ENCODE measurements around the gene EVA1C. TPM values are rescaled to one million over a fixed set of nuclear protein-coding genes. Genes with fewer than 3 reads are reported as not detected.
A peak's percentile ranks its signal among the peaks of the same experiment; 100 is the strongest.

Gene EVA1C
- total RNA-seq, 1 donor from 2014 or later, result 147 TPM

- Histone ChIP-seq H3K27ac (no peak overlapping the region), H3K27me3 (no peaks in the 10 kb centered on the region), H3K9me3 (peaks cover 0 to 4% of the 10 kb centered on the region in 2 donors), H3K4me3 (no peak overlapping the region), H3K4me1 (peaks cover 7 to 23% of the 10 kb centered on the region in 2 donors), H3K36me3 (peaks cover under 1 to 8% of the 10 kb centered on the region in 2 donors)
- no peak for TF ChIP-seq CTCF (IDR thresholded peaks at IDR 0.05)
- no peak for DNase-seq (ENCODE audit: low spot score in 2 of 2)
- intact Hi-C loops (cut with DNase I), result no loop called here
Measured at GRCh38 chr21:32423320-32424190, 11.0 kb downstream of the EVA1C start.

GRCh38 chr21:32424191-32424535, 11.7 kb downstream of the EVA1C start:
- no peaks in the 10 kb centered on the region for H3K27me3 ChIP-seq
- peaks cover 0 to 10% of the 10 kb centered on the region in 2 donors for H3K36me3 ChIP-seq
- no peak overlapping the region for H3K27ac ChIP-seq
- intact Hi-C loops (cut with DNase I), result no loop called here
- peaks cover 7 to 26% of the 10 kb centered on the region in 2 donors for H3K4me1 ChIP-seq
- no peak for TF ChIP-seq CTCF (IDR thresholded peaks at IDR 0.05)
- no peak overlapping the region for H3K4me3 ChIP-seq
- H3K9me3 ChIP-seq, result peaks cover 0 to 4% of the 10 kb centered on the region in 2 donors
- no peak for DNase-seq (ENCODE audit: low spot score in 2 of 2)

GRCh38 chr21:32424674-32425073, 12.2 kb downstream of the EVA1C start:
- DNase-seq (ENCODE audit: low spot score in 2 of 2), result no peak
- Histone ChIP-seq H3K4me3 (no peak overlapping the region), H3K4me1 (peaks cover 7 to 27% of the 10 kb centered on the region in 2 donors), H3K36me3 (peaks cover 0 to 10% of the 10 kb centered on the region in 2 donors), H3K27ac (no peak overlapping the region), H3K27me3 (no peaks in the 10 kb centered on the region), H3K9me3 (peaks cover 0 to 4% of the 10 kb centered on the region in 2 donors)
- TF ChIP-seq CTCF (IDR thresholded peaks at IDR 0.05), result no peak
- intact Hi-C loops (cut with DNase I), result no loop called here

- H3K9me3 ChIP-seq, result peaks cover 0 to 4% of the 10 kb centered on the region in 2 donors
- intact Hi-C loops (cut with DNase I), result no loop called here
- no peaks in the 10 kb centered on the region for H3K27me3 ChIP-seq
- peaks cover 7 to 27% of the 10 kb centered on the region in 2 donors for H3K4me1 ChIP-seq
- DNase-seq (ENCODE audit: low spot score in 2 of 2), result no peak
- no peak for TF ChIP-seq CTCF (IDR thresholded peaks at IDR 0.05)
- H3K27ac ChIP-seq, result peak overlapping the region; percentile 31 to 65
- peaks cover 0 to 10% of the 10 kb centered on the region in 2 donors for H3K36me3 ChIP-seq
- no peak overlapping the region for H3K4me3 ChIP-seq
Measured at GRCh38 chr21:32425628-32426027, 13.1 kb downstream of the EVA1C start.

GRCh38 chr21:32426066-32426465, 13.6 kb downstream of the EVA1C start:
- Histone ChIP-seq H3K36me3 (peaks cover 0 to 10% of the 10 kb centered on the region in 2 donors), H3K9me3 (peaks cover 0 to 4% of the 10 kb centered on the region in 2 donors), H3K27me3 (no peaks in the 10 kb centered on the region), H3K27ac (peak overlapping the region; percentile 31 to 65), H3K4me1 (peaks cover 7 to 27% of the 10 kb centered on the region in 2 donors), H3K4me3 (no peak overlapping the region)
- DNase-seq (ENCODE audit: low spot score in 2 of 2), result no peak
- no peak for TF ChIP-seq CTCF (IDR thresholded peaks at IDR 0.05)
- intact Hi-C loops (cut with DNase I), result no loop called here
